Measurements from ENCODE around the gene GPER1. TPM values are rescaled to one million over a fixed set of nuclear protein-coding genes. Genes with fewer than 3 reads are reported as not detected.

GPER1 gene
- polyA plus RNA-seq, 1 donor (not counting 4 experiments of a cell fraction or from before 2014, with no cell fraction given): 0.05 TPM

- peaks cover 2% of the 10 kb centered on the region for H3K79me2 ChIP-seq (ENCODE audit: control insufficient read depth, insufficient read depth, low read length)
- no peak overlapping the region for H3K4me2 ChIP-seq (ENCODE audit: control insufficient read depth, extremely low read depth, insufficient read depth, low read depth, low read length)
- TF ChIP-seq EZH2 (IDR thresholded peaks at IDR 0.05; ENCODE audit: low read length) (no peak), CTCF (optimal IDR thresholded peaks at IDR 0.05 in 1 of 3, IDR thresholded peaks at IDR 0.05 in 1 of 3, conservative IDR thresholded peaks at IDR 0.05 in 1 of 3; ENCODE audit: extremely low read depth in 1 of 3, insufficient read depth in 2 of 3, low read length in 3 of 3) (no peak)
- H4K20me1 ChIP-seq (ENCODE audit: control insufficient read depth, extremely low read depth, insufficient read depth, low read length): peaks cover 7% of the 10 kb centered on the region
- no peak for DNase-seq (ENCODE audit: low read depth, low spot score)
- no peak overlapping the region for H3K9ac ChIP-seq (ENCODE audit: control insufficient read depth, extremely low read depth, insufficient read depth, low read length)
- H3K4me1 ChIP-seq (ENCODE audit: control insufficient read depth, extremely low read depth, insufficient read depth, low read length): peaks cover 14% of the 10 kb centered on the region
- FAIRE-seq: no peak
- H3K36me3 ChIP-seq (ENCODE audit: control insufficient read depth in 2 of 2, extremely low read depth in 1 of 2, insufficient read depth in 2 of 2, low read length in 2 of 2): peaks cover 0 to 3% of the 10 kb centered on the region in 2 experiments
- H2AFZ ChIP-seq (ENCODE audit: control insufficient read depth, low read length): no peak overlapping the region
- no peaks in the 10 kb centered on the region for H3K9me3 ChIP-seq (ENCODE audit: control insufficient read depth, low read depth, low read length)
- no peaks in the 10 kb centered on the region for H3K9me1 ChIP-seq (ENCODE audit: control insufficient read depth, extremely low read depth, insufficient read depth, low read length)
- H3K27me3 ChIP-seq (ENCODE audit: control insufficient read depth, extremely low read depth, insufficient read depth, low read length): no peaks in the 10 kb centered on the region
- dilution Hi-C loops (cut with MboI; ENCODE audit: extremely low pct_ligation_motif_present, low sequenced_read_pairs): no loop called here
- H3K27ac ChIP-seq (ENCODE audit: control insufficient read depth, insufficient read depth, low read length): no peak overlapping the region
- no peak overlapping the region for H3K4me3 ChIP-seq (ENCODE audit: control insufficient read depth in 2 of 3, extremely low read depth in 1 of 3, insufficient read depth in 2 of 3, low read depth in 1 of 3, low read length in 3 of 3)
Observed at GRCh38 chr7:1090236-1090635, 2.3 kb downstream of the GPER1 start.

DNA sequence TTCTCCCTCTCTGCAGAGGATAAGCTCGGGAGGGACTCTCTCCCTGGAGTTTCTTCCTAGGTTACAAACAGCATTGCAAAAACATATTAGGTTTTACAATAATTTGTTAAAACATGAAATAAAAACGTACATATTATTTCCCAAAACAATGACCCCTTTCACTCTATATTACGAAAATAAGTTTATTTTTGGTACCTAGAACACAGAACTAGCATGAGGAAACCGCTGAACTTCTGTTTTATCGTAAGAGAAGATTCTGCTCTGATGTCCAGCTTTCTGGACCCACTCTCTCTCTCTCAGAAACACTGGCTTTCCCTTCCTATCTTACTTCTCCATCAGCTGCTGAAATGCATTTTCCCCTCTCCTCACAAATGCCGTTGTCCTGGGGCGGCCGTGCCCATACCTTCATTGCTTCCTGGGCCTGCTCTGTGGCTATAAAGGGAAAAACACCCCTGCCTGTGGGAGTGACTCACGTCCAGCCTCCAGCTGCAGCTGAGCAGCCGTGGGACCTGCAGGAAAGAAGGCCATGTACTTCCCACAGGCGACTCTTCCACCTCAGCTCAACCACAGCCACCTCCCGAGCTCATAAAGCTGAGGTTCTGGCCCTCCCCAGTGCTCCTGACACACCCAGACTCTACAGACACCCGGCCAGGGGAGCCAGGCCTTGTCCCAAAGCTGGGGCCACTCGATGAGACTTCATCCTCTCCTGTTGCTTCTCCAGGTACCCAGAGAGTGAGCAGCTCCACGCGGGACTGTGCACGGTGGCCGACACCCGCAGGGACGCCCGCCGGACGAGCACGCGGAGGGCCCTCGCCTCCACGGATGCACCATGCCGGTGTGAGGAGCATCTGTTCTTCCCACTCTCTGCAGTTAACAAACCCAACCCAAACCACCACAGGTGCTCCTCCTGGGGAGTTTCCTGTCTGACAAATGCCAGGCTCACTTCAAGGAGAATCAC, 3.1 kb downstream of the GPER1 start:
- H3K9ac ChIP-seq (ENCODE audit: control insufficient read depth, extremely low read depth, insufficient read depth, low read length): no peak overlapping the region
- no peak overlapping the region for H3K4me2 ChIP-seq (ENCODE audit: control insufficient read depth, extremely low read depth, insufficient read depth, low read depth, low read length)
- H3K79me2 ChIP-seq (ENCODE audit: control insufficient read depth, insufficient read depth, low read length): peaks cover 6% of the 10 kb centered on the region
- peaks cover 7% of the 10 kb centered on the region for H4K20me1 ChIP-seq (ENCODE audit: control insufficient read depth, extremely low read depth, insufficient read depth, low read length)
- H3K36me3 ChIP-seq (ENCODE audit: control insufficient read depth in 2 of 2, extremely low read depth in 1 of 2, insufficient read depth in 2 of 2, low read length in 2 of 2): peaks cover 0 to 3% of the 10 kb centered on the region in 2 experiments
- H3K9me1 ChIP-seq (ENCODE audit: control insufficient read depth, extremely low read depth, insufficient read depth, low read length): no peaks in the 10 kb centered on the region
- DNase-seq (ENCODE audit: low read depth, low spot score) (no peak), FAIRE-seq (no peak)
- peaks cover 18% of the 10 kb centered on the region for H3K4me1 ChIP-seq (ENCODE audit: control insufficient read depth, extremely low read depth, insufficient read depth, low read length)
- no peak overlapping the region for H3K4me3 ChIP-seq (ENCODE audit: control insufficient read depth in 2 of 3, extremely low read depth in 1 of 3, insufficient read depth in 2 of 3, low read depth in 1 of 3, low read length in 3 of 3)
- no peaks in the 10 kb centered on the region for H3K27me3 ChIP-seq (ENCODE audit: control insufficient read depth, extremely low read depth, insufficient read depth, low read length)
- no peak overlapping the region for H3K27ac ChIP-seq (ENCODE audit: control insufficient read depth, insufficient read depth, low read length)
- TF ChIP-seq CTCF (optimal IDR thresholded peaks at IDR 0.05 in 1 of 3, IDR thresholded peaks at IDR 0.05 in 1 of 3, conservative IDR thresholded peaks at IDR 0.05 in 1 of 3; ENCODE audit: extremely low read depth in 1 of 3, insufficient read depth in 2 of 3, low read length in 3 of 3) (no peak), EZH2 (IDR thresholded peaks at IDR 0.05; ENCODE audit: low read length) (no peak)
- no peaks in the 10 kb centered on the region for H3K9me3 ChIP-seq (ENCODE audit: control insufficient read depth, low read depth, low read length)
- H2AFZ ChIP-seq (ENCODE audit: control insufficient read depth, low read length): no peak overlapping the region
- dilution Hi-C loops (cut with MboI; ENCODE audit: extremely low pct_ligation_motif_present, low sequenced_read_pairs): no loop called here
